PC-9 (cell line): ENCODE measurements around the gene SLC44A4.

Experiments used
- CTCF ChIP-seq: fragments of 200-600 bp; sonication (generic); conservative IDR thresholded peaks from 2 replicates; pipeline ENCODE4 v1.6.1; 2017; ENCODE audit warnings: mixed run types, antibody characterized with exemption, mild to moderate bottlenecking, moderate library complexity
- EZH2 ChIP-seq: fragments of 200-600 bp; sonication (generic); IDR thresholded peaks from 2 replicates; pipeline ENCODE4 v1.8.0; 2017; ENCODE audit warnings: antibody characterized with exemption, low read depth

DNA sequence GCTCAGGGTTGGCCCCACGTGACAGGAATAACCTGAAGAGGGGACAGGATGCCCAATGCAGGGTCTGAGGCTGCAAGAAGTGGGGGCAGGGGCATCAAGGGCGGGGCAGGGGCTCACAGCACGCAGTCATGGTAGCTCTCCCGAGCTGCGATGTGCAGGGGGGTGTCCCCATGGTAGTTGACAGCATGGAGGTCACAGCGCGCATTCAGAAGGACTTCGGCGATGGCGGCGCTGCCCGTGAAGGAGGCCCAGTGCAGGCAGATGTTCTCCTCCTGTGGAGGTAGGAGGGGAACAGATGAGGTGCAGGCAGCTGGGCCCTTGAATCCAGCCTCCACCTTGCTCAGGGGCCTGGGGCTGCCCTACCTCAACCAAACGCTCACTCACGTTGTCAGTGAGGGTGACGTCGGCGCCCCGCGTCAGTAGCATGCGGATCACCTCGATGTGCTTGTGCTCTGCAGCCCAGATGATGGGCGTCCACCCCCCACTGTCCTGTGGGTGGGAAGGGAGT lies 5.8 kb upstream of the SLC44A4 start:
- no peak for TF ChIP-seq CTCF
- TF ChIP-seq EZH2, result no peak
